ENCODE data around the gene CEACAM8. TPM values are rescaled to one million over a fixed set of nuclear protein-coding genes. Genes with fewer than 3 reads are reported as not detected.

The CEACAM8 gene
- total and polyA plus RNA-seq, 8 donors, result 0.05 to 1.1 (median 0.12) TPM; not detected in 5

GRCh38 chr19:42571116-42571515 lies 23.6 kb downstream of the CEACAM8 start:
- Histone ChIP-seq H3K4me1 (peaks cover 0 to 7% (median 2%) of the 10 kb centered on the region in 4 donors), H3K4me3 (no peak overlapping the region), H3K36me3 (no peaks in the 10 kb centered on the region), H3K9me3 (no peaks in the 10 kb centered on the region), H3K27me3 (peaks cover 0 to 8% (median 0%) of the 10 kb centered on the region in 3 donors), H3K27ac (no peak overlapping the region)
- intact Hi-C loops (cut with DNase I; ENCODE audit: low total_unique reads), result no loop called here
- WGBS, 5 donors, result 35 to 55% (median 38%) methylated on average over 2 of the region's 2 CpGs
- TF ChIP-seq CTCF (IDR thresholded peaks at IDR 0.05), result no peak
- no peak for TF ChIP-seq EP300 (IDR thresholded peaks at IDR 0.05)
- no peak for TF ChIP-seq POLR2A (IDR thresholded peaks at IDR 0.05)
- no peak for TF ChIP-seq POLR2AphosphoS5 (IDR thresholded peaks at IDR 0.05)
- DNase-seq, result no peak

- WGBS, 5 donors, result 54 to 62% (median 55%) methylated on average over 2 of the region's 2 CpGs
- intact Hi-C loops (cut with DNase I; ENCODE audit: low total_unique reads), result no loop called here
Observed at GRCh38 chr19:42569193-42569592, 25.5 kb downstream of the CEACAM8 start.

DNA sequence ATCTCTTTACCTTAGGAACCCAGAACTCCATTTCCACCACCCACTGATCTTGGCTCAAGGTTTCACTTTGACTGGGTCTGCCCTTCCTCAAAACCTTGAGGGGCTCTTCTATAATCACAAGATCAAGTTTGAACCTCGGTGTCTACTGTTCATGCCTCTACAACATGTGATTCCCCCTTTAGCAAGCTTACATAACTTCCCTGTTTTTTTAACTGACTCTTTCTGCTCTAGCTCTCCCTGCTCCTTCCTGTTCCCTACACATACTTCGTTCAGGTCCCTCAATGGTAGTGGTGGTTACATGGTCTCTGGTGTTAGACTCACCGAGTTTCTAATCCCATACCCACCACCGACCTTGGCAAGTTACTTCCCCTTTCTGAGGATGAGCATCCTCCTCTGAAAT lies 26.7 kb downstream of the CEACAM8 start:
- peaks cover 0 to 4% (median 0%) of the 10 kb centered on the region in 3 donors for H3K27me3 ChIP-seq
- 48 to 68% (median 66%) methylated on average over 4 of the region's 4 CpGs for WGBS, 5 donors
- no peaks in the 10 kb centered on the region for H3K9me3 ChIP-seq
- H3K27ac ChIP-seq, result no peak overlapping the region
- TF ChIP-seq POLR2A (IDR thresholded peaks at IDR 0.05), result no peak
- TF ChIP-seq CTCF (IDR thresholded peaks at IDR 0.05), result no peak
- TF ChIP-seq POLR2AphosphoS5 (IDR thresholded peaks at IDR 0.05), result no peak
- no peak for DNase-seq
- H3K4me3 ChIP-seq, result no peak overlapping the region
- no peaks in the 10 kb centered on the region for H3K36me3 ChIP-seq
- H3K4me1 ChIP-seq, result peaks cover 0 to 7% (median 2%) of the 10 kb centered on the region in 4 donors
- intact Hi-C loops (cut with DNase I; ENCODE audit: low total_unique reads), result no loop called here

More at GRCh38 chr19:42569193-42569592, 25.5 kb downstream of the CEACAM8 start:
- H3K27me3 ChIP-seq, result peaks cover 0 to 4% (median 0%) of the 10 kb centered on the region in 3 donors
- peaks cover 0 to 7% (median 2%) of the 10 kb centered on the region in 4 donors for H3K4me1 ChIP-seq
- H3K36me3 ChIP-seq, result no peaks in the 10 kb centered on the region
- H3K27ac ChIP-seq, result no peak overlapping the region
- H3K9me3 ChIP-seq, result no peaks in the 10 kb centered on the region
- no peak overlapping the region for H3K4me3 ChIP-seq
- TF ChIP-seq POLR2AphosphoS5 (IDR thresholded peaks at IDR 0.05) (no peak), EP300 (IDR thresholded peaks at IDR 0.05) (no peak), POLR2A (IDR thresholded peaks at IDR 0.05) (no peak), CTCF (IDR thresholded peaks at IDR 0.05) (no peak)
- DNase-seq, result no peak

- H3K27ac ChIP-seq, result no peak overlapping the region
- no peak for TF ChIP-seq POLR2A (IDR thresholded peaks at IDR 0.05)
- no peak for TF ChIP-seq POLR2AphosphoS5 (IDR thresholded peaks at IDR 0.05)
- no peak for TF ChIP-seq CTCF (IDR thresholded peaks at IDR 0.05)
- TF ChIP-seq EP300 (IDR thresholded peaks at IDR 0.05), result no peak
- intact Hi-C loops (cut with DNase I; ENCODE audit: low total_unique reads), result no loop called here
- no peaks in the 10 kb centered on the region for H3K36me3 ChIP-seq
- peaks cover 0 to 8% (median 0%) of the 10 kb centered on the region in 3 donors for H3K27me3 ChIP-seq
- 80 to 90% (median 87%) methylated on average over 4 of the region's 4 CpGs for WGBS, 5 donors
- no peaks in the 10 kb centered on the region for H3K9me3 ChIP-seq
- H3K4me3 ChIP-seq, result no peak overlapping the region
- DNase-seq, result no peak
- H3K4me1 ChIP-seq, result peaks cover 0 to 7% (median 2%) of the 10 kb centered on the region in 4 donors
Observed at GRCh38 chr19:42567567-42567966, 27.2 kb downstream of the CEACAM8 start.

Measured in stomach (tissue), 9 donors.